Progenitor cell of endocrine pancreas (in vitro differentiated cells): ENCODE data around the gene ACTN2. TPM values are rescaled to one million over a fixed set of nuclear protein-coding genes. Genes with fewer than 3 reads are reported as not detected.

Experiments
- DNase-seq: peaks from one replicate; pipeline ENCODE4 v3.0.0; 2021; ENCODE audit warnings: low spot score; ENCODE audit not compliant: unreplicated experiment
- H3K27ac Mint-ChIP-seq: 2 replicates; pipeline ENCODE4 v1.8.0; 2021; ENCODE audit warnings: mild to moderate bottlenecking, moderate library complexity, mixed read lengths
- H3K27me3 Mint-ChIP-seq: 2 replicates; pipeline ENCODE4 v1.8.0; 2021; ENCODE audit warnings: mixed read lengths
- H3K36me3 Mint-ChIP-seq: 2 replicates; pipeline ENCODE4 v1.8.0; 2022; ENCODE audit warnings: mixed read lengths; ENCODE audit not compliant: insufficient read depth
- H3K4me1 Mint-ChIP-seq: 2 replicates; pipeline ENCODE4 v1.8.0; 2021; ENCODE audit warnings: low read depth, mixed read lengths
- H3K4me3 Mint-ChIP-seq: 2 replicates; pipeline ENCODE4 v1.8.0; 2021; ENCODE audit warnings: low read depth, mild to moderate bottlenecking, moderate library complexity, mixed read lengths
- H3K9me3 Mint-ChIP-seq: 2 replicates; pipeline ENCODE4 v1.8.0; 2021; ENCODE audit warnings: low read depth, mixed read lengths
- CTCF ChIP-seq: fragments of 200-600 bp; sonication (generic); IDR thresholded peaks from one replicate; pipeline ENCODE4 v1.5.0; 2021; ENCODE audit warnings: antibody characterized with exemption, mild to moderate bottlenecking; ENCODE audit not compliant: unreplicated experiment
- total RNA-seq: library from RNA; stranded (reverse); gene quantifications from 2 replicates; pipeline ENCODE4 v1.2.1, GENCODE V29; 2021

Gene ACTN2
- total RNA-seq, 1 donor from 2014 or later: 0.10 TPM

DNA sequence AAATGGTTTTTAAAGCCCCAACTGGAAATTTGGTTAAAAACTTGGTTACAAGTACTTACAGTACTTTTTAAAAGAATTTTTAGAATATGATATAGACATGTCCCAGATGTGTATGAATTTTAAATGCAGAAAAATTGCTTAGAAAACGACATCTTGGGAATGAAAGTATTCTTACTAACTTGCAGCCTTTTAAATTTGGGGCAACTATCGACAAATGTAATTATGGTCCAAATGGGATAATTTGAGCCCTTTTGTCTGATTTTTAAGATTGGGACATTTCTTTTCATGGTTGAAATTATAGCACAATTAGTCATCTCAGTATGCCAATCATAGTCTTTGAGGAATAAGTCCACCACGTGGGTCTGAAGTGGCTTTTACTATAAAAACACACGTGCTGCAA lies 65.6 kb downstream of the ACTN2 start:
- H3K4me3 Mint-ChIP-seq: no peak overlapping the region
- H3K36me3 Mint-ChIP-seq: no peaks in the 10 kb centered on the region

DNA sequence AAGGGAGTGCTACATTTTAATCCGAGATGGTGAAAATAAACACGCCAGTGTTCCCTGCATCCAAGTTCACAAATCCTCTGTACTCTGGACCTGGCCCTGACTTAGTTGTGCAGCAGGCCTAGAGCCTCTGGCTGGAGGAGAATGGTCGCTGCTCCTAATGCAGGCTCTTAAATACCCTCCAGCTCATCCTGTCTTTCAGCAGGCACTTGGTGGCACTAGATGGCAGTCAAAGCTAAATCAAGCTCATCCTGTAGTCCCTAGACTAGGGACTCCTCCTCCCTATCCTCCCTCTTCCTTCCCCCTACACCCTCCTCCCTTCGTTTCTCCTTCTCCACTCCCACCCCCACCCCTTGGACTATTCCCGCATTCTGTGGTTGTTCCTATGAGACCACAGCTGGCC lies 67.2 kb downstream of the ACTN2 start:
- Mint-ChIP-seq H3K36me3 (no peaks in the 10 kb centered on the region), H3K4me3 (no peak overlapping the region), H3K27ac (no peak overlapping the region), H3K4me1 (peaks cover 1% of the 10 kb centered on the region), H3K27me3 (peaks cover 37% of the 10 kb centered on the region), H3K9me3 (no peaks in the 10 kb centered on the region)
- DNase-seq: no peak
- TF ChIP-seq CTCF: peak; percentile 26

More for the DNA sequence above, 65.6 kb downstream of the ACTN2 start:
- Mint-ChIP-seq H3K27ac (no peak overlapping the region), H3K27me3 (peaks cover 47% of the 10 kb centered on the region), H3K9me3 (no peaks in the 10 kb centered on the region), H3K4me1 (peaks cover 1% of the 10 kb centered on the region)
- no peak for TF ChIP-seq CTCF
- no peak for DNase-seq

DNA sequence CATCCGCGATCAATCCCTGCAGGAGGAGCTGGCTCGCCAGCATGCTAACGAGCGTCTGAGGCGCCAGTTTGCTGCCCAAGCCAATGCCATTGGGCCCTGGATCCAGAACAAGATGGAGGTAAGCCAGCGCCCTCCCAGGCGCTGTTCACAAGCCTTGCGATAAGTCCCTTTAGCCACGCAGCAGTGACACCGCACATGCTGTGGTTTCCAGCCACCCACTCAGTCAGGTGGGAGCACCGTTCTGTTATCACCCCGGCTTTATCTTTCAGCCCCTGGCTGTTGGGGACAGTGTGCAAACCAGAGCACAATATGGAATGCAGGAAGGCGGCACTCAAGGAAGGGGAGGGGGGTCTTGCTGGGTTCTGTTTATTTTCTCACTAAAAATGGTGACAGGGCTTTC lies 67.7 kb downstream of the ACTN2 start:
- no peak overlapping the region for H3K27ac Mint-ChIP-seq
- H3K4me3 Mint-ChIP-seq: no peak overlapping the region
- H3K27me3 Mint-ChIP-seq: peaks cover 32% of the 10 kb centered on the region
- DNase-seq: no peak
- no peaks in the 10 kb centered on the region for H3K9me3 Mint-ChIP-seq
- no peaks in the 10 kb centered on the region for H3K36me3 Mint-ChIP-seq
- no peak for TF ChIP-seq CTCF
- H3K4me1 Mint-ChIP-seq: peaks cover 1% of the 10 kb centered on the region

GRCh38 chr1:236754525-236755210 lies 68.4 kb downstream of the ACTN2 start:
- Mint-ChIP-seq H3K36me3 (no peaks in the 10 kb centered on the region), H3K4me3 (no peak overlapping the region), H3K27me3 (peaks cover 36% of the 10 kb centered on the region), H3K4me1 (peaks cover 1% of the 10 kb centered on the region), H3K9me3 (no peaks in the 10 kb centered on the region), H3K27ac (no peak overlapping the region)
- TF ChIP-seq CTCF: no peak
- DNase-seq: no peak

DNA sequence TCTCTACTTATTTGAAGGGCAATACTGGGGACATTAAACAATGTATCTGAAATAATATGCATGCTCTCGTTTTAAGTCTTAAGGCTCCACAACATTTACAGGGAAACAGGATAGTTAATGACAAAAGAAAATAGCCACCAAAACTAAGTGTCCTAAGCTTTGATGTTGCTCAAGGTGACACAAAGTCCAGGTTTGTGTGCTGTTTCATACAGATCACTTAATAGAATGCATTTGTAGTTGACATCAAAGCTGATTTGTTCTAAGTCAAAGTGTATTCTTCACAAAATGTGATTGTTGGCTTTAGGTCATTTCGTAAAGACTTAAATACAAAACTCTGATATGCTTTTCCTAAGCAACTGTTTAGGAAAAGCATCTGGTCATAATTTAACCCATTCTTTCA lies 71.3 kb downstream of the ACTN2 start:
- Mint-ChIP-seq H3K4me3 (no peak overlapping the region), H3K36me3 (no peaks in the 10 kb centered on the region), H3K27ac (no peak overlapping the region), H3K9me3 (no peaks in the 10 kb centered on the region), H3K4me1 (peaks cover 1% of the 10 kb centered on the region), H3K27me3 (peaks cover 25% of the 10 kb centered on the region)
- DNase-seq: no peak
- no peak for TF ChIP-seq CTCF
